Liver (tissue), 9 donors: Measurements from ENCODE around the gene PEX11A. TPM values are rescaled to one million over a fixed set of nuclear protein-coding genes. Genes with fewer than 3 reads are reported as not detected.

ENCODE experiments used
- DNase-seq: peaks from one replicate; pipeline ENCODE4 v3.0.0-alpha.2; 2017; ENCODE audit warnings: low spot score
- H3K27ac ChIP-seq, 2 donors: one replicate each; pipeline ENCODE4 v1.7.0; 2013; ENCODE audit warnings: inconsistent platforms in 2 of 2, low read length in 2 of 2, control low read depth in 1 of 2, low read depth in 1 of 2, mild to moderate bottlenecking in 1 of 2
- H3K27me3 ChIP-seq, 4 donors: one replicate each; pipeline versions ENCODE4 v1.6.1 to v1.7.0; 2013; ENCODE audit warnings: low read length in 3 of 4, inconsistent platforms in 1 of 4, mild to moderate bottlenecking in 1 of 4, moderate library complexity in 1 of 4; ENCODE audit not compliant: control insufficient read depth in 4 of 4, insufficient read depth in 4 of 4
- H3K36me3 ChIP-seq, 4 donors: one replicate each; pipeline versions ENCODE4 v1.6.1 to v1.7.0; 2013; ENCODE audit warnings: low read length in 3 of 4, mild to moderate bottlenecking in 3 of 4, low read depth in 1 of 4, moderate library complexity in 1 of 4; ENCODE audit not compliant: control insufficient read depth in 4 of 4, insufficient read depth in 3 of 4
- H3K4me1 ChIP-seq, 4 donors: one replicate each; pipeline versions ENCODE4 v1.6.1 to v1.7.0; 2013; ENCODE audit warnings: low read length in 3 of 4, mild to moderate bottlenecking in 3 of 4, moderate library complexity in 1 of 4; ENCODE audit not compliant: control insufficient read depth in 4 of 4, insufficient read depth in 4 of 4
- H3K4me3 ChIP-seq, 3 donors: one replicate each; pipeline versions ENCODE4 v1.6.1 to v1.7.0; 2013; ENCODE audit warnings: low read length in 3 of 3, control low read depth in 1 of 3, low read depth in 1 of 3, mild to moderate bottlenecking in 1 of 3
- H3K9ac ChIP-seq, 2 donors: one replicate each; pipeline ENCODE4 v1.7.0; 2013; ENCODE audit warnings: low read length in 2 of 2, mild to moderate bottlenecking in 2 of 2, moderate library complexity in 2 of 2, control low read depth in 1 of 2, low read depth in 1 of 2
- H3K9me3 ChIP-seq, 4 donors: one replicate each; pipeline versions ENCODE4 v1.6.1 to v1.7.0; 2013; ENCODE audit warnings: low read length in 3 of 4; ENCODE audit not compliant: control insufficient read depth in 4 of 4
- ATF3 ChIP-seq: IDR thresholded peaks from 2 replicates; pipeline ENCODE4 v1.6.1; 2016; ENCODE audit warnings: antibody characterized with exemption
- CTCF ChIP-seq: fragments of 150-350 bp; IDR thresholded peaks from 2 replicates; pipeline ENCODE4 v1.5.1; 2017; ENCODE audit warnings: improper control_type of control experiment, low read depth, low read length; ENCODE audit not compliant: missing input control
- EGR1 ChIP-seq, 2 donors: IDR thresholded peaks; 2 replicates each; pipeline ENCODE4 v1.6.1; 2016 to 2018; ENCODE audit warnings: antibody characterized with exemption in 2 of 2, low read depth in 2 of 2
- FOXA1 ChIP-seq: IDR thresholded peaks from 2 replicates; pipeline ENCODE4 v1.6.1; 2016; ENCODE audit warnings: antibody characterized with exemption
- FOXA2 ChIP-seq: IDR thresholded peaks from 2 replicates; pipeline ENCODE4 v1.6.1; 2016; ENCODE audit warnings: antibody characterized with exemption
- GABPA ChIP-seq, 2 donors: IDR thresholded peaks in 1 of 2; conservative IDR thresholded peaks in 1 of 2; 2 replicates each; pipeline ENCODE4 v1.6.1; 2016; ENCODE audit warnings: antibody characterized with exemption in 2 of 2, mild to moderate bottlenecking in 1 of 2, moderate library complexity in 1 of 2
- HNF4A ChIP-seq, 2 donors: conservative IDR thresholded peaks; 2 replicates each; pipeline ENCODE4 v1.6.1; 2016; ENCODE audit warnings: antibody characterized with exemption in 2 of 2, mild to moderate bottlenecking in 2 of 2
- HNF4G ChIP-seq: IDR thresholded peaks from 2 replicates; pipeline ENCODE4 v1.6.1; 2016; ENCODE audit warnings: antibody characterized with exemption
- JUND ChIP-seq, 2 donors: IDR thresholded peaks; 2 replicates each; pipeline ENCODE4 v1.6.1; 2016; ENCODE audit warnings: antibody characterized with exemption in 2 of 2
- MAX ChIP-seq: IDR thresholded peaks from 2 replicates; pipeline ENCODE4 v1.6.1; 2016; ENCODE audit warnings: antibody characterized with exemption
- NR2F2 ChIP-seq: IDR thresholded peaks from 2 replicates; pipeline ENCODE4 v1.6.1; 2016; ENCODE audit warnings: antibody characterized with exemption
- RAD21 ChIP-seq, 2 donors: IDR thresholded peaks; 2 replicates each; pipeline ENCODE4 v1.6.1; 2016; ENCODE audit warnings: antibody characterized with exemption in 2 of 2, mild to moderate bottlenecking in 2 of 2
- REST ChIP-seq: IDR thresholded peaks from 2 replicates; pipeline ENCODE4 v1.6.1; 2016; ENCODE audit warnings: antibody characterized with exemption, mild to moderate bottlenecking
- RXRA ChIP-seq, 2 donors: IDR thresholded peaks; 2 replicates each; pipeline ENCODE4 v1.6.1; 2017 to 2018; ENCODE audit warnings: antibody characterized with exemption in 2 of 2, mild to moderate bottlenecking in 1 of 2
- SP1 ChIP-seq: IDR thresholded peaks from 2 replicates; pipeline ENCODE4 v1.6.1; 2018; ENCODE audit warnings: antibody characterized with exemption, mild to moderate bottlenecking
- TAF1 ChIP-seq: conservative IDR thresholded peaks from 2 replicates; pipeline ENCODE4 v1.6.1; 2016; ENCODE audit warnings: antibody characterized with exemption, mild to moderate bottlenecking
- YY1 ChIP-seq: IDR thresholded peaks from 2 replicates; pipeline ENCODE4 v1.6.1; 2016; ENCODE audit warnings: antibody characterized with exemption, mild to moderate bottlenecking
- ZBTB33 ChIP-seq: IDR thresholded peaks from 2 replicates; pipeline ENCODE4 v1.6.1; 2016; ENCODE audit warnings: antibody characterized with exemption
- WGBS: extraction: QIAGEN DNeasy Blood & Tissue Kit; methylation state at CpG from one replicate; pipeline ENCODE4 v1.1.7; 2013; 5-methylcytosine and 5-hydroxymethylcytosine counted together
- polyA plus RNA-seq, 2 donors: library from polyadenylated mRNA; stranded (reverse) in 1 of 2; unstranded in 1 of 2; fragments of 200-250 nt in 1 of 2; fragments of >200 nt in 1 of 2; fragmentation: Nextera tagmentation in 1 of 2; extraction: Ambion mirVana in 1 of 2; gene quantifications; one replicate each; pipeline versions ENCODE4 v1.2.1 to v1.2.3, GENCODE V29; 2013 to 2015
- total RNA-seq, 2 donors: library from RNA; depleted of rRNA; stranded (reverse); fragments of >200 nt; gene quantifications; one replicate each; pipeline ENCODE4 v1.2.3, GENCODE V29; 2014
- donor health status: healthy.
- donor health status: healthy.
- donor health status: healthy.
- donor health status: healthy.
- donor health status: healthy.

Gene PEX11A
- total and polyA plus RNA-seq, 4 donors: 6.6 to 47.9 (median 24.3) TPM

GRCh38 chr15:89653578-89653977 is 37.0 kb downstream of the PEX11A start (continued):
- TF ChIP-seq REST (no peak), FOXA1 (no peak), HNF4G (no peak)

- Histone ChIP-seq H3K4me3 (no peak overlapping the region), H3K36me3 (no peaks in the 10 kb centered on the region), H3K4me1 (peaks cover 0 to 10% (median 7%) of the 10 kb centered on the region in 4 donors), H3K9me3 (no peaks in the 10 kb centered on the region), H3K9ac (no peak overlapping the region), H3K27me3 (no peaks in the 10 kb centered on the region), H3K27ac (no peak overlapping the region)
- DNase-seq: no peak
- TF ChIP-seq HNF4A (conservative IDR thresholded peaks at IDR 0.05) (no peak), FOXA1 (no peak), CTCF (no peak), EGR1 (IDR thresholded peaks at IDR 0.05; ENCODE audit: low read depth in 2 of 2) (no peak), JUND (IDR thresholded peaks at IDR 0.05) (no peak), RXRA (IDR thresholded peaks at IDR 0.05) (no peak), NR2F2 (no peak), HNF4G (no peak), YY1 (no peak), RAD21 (IDR thresholded peaks at IDR 0.05) (no peak), TAF1 (no peak), ZBTB33 (no peak), FOXA2 (no peak), ATF3 (no peak), MAX (no peak), GABPA (IDR thresholded peaks at IDR 0.05 in 1 of 2, conservative IDR thresholded peaks at IDR 0.05 in 1 of 2) (no peak), REST (no peak), SP1 (no peak)
- 90% methylated on average over 16 of the region's 16 CpGs for WGBS
Measured at GRCh38 chr15:89652666-89653065, 37.9 kb downstream of the PEX11A start.
